HFFc6 (cell line): ENCODE results near the gene MYLK2. TPM values are rescaled to one million over a fixed set of nuclear protein-coding genes. Genes with fewer than 3 reads are reported as not detected.
A peak's percentile ranks its signal among the peaks of the same experiment; 100 is the strongest.

Experiments used
- DNase-seq: peaks from one replicate; pipeline ENCODE4 v3.0.0-alpha.2; 2018
- H3K27ac Mint-ChIP-seq: 2 replicates; pipeline ENCODE4 v1.8.0; 2020; ENCODE audit warnings: mild to moderate bottlenecking, mixed read lengths
- H3K27me3 Mint-ChIP-seq: 2 replicates; pipeline ENCODE4 v1.8.0; 2021; ENCODE audit warnings: mild to moderate bottlenecking, moderate library complexity, mixed read lengths; ENCODE audit not compliant: insufficient read depth
- H3K36me3 Mint-ChIP-seq: 2 replicates; pipeline ENCODE4 v1.8.0; 2021; ENCODE audit warnings: low read depth, mixed read lengths
- H3K4me1 Mint-ChIP-seq: 2 replicates; pipeline ENCODE4 v1.8.0; 2020; ENCODE audit warnings: low read depth, mixed read lengths
- H3K4me3 Mint-ChIP-seq: 2 replicates; pipeline ENCODE4 v1.8.0; 2020; ENCODE audit warnings: mild to moderate bottlenecking, moderate library complexity, mixed read lengths
- H3K9me3 Mint-ChIP-seq: 2 replicates; pipeline ENCODE4 v1.8.0; 2020; ENCODE audit warnings: mild to moderate bottlenecking, mixed read lengths
- total RNA-seq, 6 experiments: library from RNA; stranded (reverse); fragmentation: NEBNext Ultra II Directional; extraction: Animal tissue kit (Norgen Biotek cat#: 25700); gene quantifications; 2 replicates in 1 of 6; 3 replicates in 5 of 6; pipeline ENCODE4 v1.2.3, GENCODE V29; 2021
- TF ChIP-seq, protein P1 (sequence below): fragments of 200-600 bp; sonication (generic); IDR thresholded peaks from 2 replicates; pipeline ENCODE4 v1.5.0; 2021; ENCODE audit warnings: antibody characterized with exemption, mild to moderate bottlenecking

Gene MYLK2
- total RNA-seq, 6 experiments from 2014 or later, result 0.07 to 0.30 (median 0.16) TPM

DNA sequence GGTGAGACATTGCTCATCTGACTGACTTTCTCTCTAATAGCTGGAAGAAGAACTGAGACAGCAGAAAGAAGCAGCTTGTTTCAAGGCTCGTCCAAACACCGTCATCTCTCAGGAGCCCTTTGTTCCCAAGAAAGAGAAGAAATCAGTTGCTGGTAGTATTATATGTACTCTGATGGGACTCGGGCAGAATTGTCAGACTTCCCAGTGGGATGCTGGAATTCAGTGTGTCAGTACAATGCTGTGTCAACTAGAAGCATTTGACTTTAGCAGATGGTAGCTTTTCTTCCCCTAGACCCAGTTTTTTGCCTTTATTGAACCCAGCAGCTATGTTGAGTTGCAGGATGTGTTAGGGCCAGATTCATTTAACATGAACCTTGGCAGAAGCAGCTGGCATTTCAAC is 21.8 kb upstream of the MYLK2 start:
- no peaks in the 10 kb centered on the region for H3K9me3 Mint-ChIP-seq
- H3K4me3 Mint-ChIP-seq, result no peak overlapping the region
- H3K27me3 Mint-ChIP-seq, result no peaks in the 10 kb centered on the region
- H3K27ac Mint-ChIP-seq, result peak overlapping the region; percentile 14; the same call in 1 of the 2 replicates
- no peaks in the 10 kb centered on the region for H3K4me1 Mint-ChIP-seq
- peaks cover 47% of the 10 kb centered on the region for H3K36me3 Mint-ChIP-seq
- no peak for DNase-seq
- TF ChIP-seq, protein P1, sequence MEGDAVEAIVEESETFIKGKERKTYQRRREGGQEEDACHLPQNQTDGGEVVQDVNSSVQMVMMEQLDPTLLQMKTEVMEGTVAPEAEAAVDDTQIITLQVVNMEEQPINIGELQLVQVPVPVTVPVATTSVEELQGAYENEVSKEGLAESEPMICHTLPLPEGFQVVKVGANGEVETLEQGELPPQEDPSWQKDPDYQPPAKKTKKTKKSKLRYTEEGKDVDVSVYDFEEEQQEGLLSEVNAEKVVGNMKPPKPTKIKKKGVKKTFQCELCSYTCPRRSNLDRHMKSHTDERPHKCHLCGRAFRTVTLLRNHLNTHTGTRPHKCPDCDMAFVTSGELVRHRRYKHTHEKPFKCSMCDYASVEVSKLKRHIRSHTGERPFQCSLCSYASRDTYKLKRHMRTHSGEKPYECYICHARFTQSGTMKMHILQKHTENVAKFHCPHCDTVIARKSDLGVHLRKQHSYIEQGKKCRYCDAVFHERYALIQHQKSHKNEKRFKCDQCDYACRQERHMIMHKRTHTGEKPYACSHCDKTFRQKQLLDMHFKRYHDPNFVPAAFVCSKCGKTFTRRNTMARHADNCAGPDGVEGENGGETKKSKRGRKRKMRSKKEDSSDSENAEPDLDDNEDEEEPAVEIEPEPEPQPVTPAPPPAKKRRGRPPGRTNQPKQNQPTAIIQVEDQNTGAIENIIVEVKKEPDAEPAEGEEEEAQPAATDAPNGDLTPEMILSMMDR, result no peak

DNA sequence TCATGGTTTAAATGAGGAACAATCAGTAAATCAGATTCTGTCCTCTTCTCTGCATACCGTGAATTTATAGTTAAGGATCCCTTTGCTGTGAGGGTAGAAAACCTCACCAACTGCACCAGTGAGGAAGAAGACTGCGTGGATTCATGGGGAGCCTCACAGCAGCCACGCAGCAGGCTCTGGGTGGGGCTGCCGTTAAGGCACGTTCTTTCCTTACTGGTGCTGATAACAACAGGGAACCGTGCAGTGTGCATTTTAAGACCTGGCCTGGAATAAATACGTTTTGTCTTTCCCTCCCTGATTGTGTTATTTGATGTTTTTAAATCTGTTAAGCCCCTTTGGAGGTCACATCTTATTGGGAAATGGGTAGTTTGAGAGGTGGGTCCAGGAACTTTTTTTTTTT is 17.6 kb upstream of the MYLK2 start:
- H3K27ac Mint-ChIP-seq, result no peak overlapping the region
- DNase-seq, result no peak
- H3K9me3 Mint-ChIP-seq, result no peaks in the 10 kb centered on the region
- no peak overlapping the region for H3K4me3 Mint-ChIP-seq
- H3K27me3 Mint-ChIP-seq, result no peaks in the 10 kb centered on the region; the same call in 1 of the 2 replicates
- no peaks in the 10 kb centered on the region for H3K4me1 Mint-ChIP-seq
- peaks cover 44% of the 10 kb centered on the region for H3K36me3 Mint-ChIP-seq
- TF ChIP-seq, protein P1, result no peak

DNA sequence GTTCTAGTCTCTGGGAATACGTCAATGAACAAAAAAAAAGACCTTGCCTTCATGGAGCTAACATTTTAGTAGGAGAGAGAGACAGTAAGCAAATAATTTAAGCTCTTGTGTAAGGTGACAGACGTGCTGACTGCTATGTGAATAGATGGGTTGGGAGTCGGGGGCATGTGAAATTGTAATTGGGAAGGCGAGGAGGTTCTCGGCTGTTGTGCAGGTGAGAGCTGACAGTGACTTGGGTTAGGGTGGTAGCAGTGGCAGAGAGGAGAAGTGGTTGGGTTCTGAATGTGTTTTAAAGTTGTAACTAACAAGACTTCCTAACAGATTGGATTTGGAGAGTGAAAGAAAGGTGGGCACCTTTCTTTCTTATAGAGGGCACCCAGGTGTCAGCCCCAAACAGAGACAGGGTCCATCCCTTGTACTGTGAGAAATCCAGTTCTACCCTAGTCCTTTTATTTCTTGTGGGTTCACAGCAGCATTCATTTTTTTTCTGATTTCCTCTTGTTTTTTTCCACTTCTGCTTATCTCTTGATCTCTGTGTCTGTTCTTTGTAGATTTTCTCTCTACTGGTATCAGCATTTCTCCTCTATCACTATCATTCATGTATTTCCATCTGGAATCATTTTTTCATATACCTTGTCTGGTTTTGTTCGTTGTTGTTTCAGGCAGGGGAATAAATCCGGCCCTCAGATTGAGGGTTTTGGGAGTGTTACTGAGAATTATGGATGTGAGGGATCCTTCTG is 15.4 kb upstream of the MYLK2 start:
- Mint-ChIP-seq H3K27ac (no peak overlapping the region), H3K9me3 (no peaks in the 10 kb centered on the region), H3K4me1 (no peaks in the 10 kb centered on the region), H3K36me3 (peaks cover 28% of the 10 kb centered on the region), H3K27me3 (no peaks in the 10 kb centered on the region; the same call in 1 of the 2 replicates), H3K4me3 (no peak overlapping the region)
- TF ChIP-seq, protein P1, result no peak
- DNase-seq, result no peak

- peaks cover 9% of the 10 kb centered on the region; the same call in 1 of the 2 replicates for H3K36me3 Mint-ChIP-seq
- TF ChIP-seq, protein P1, result no peak
- H3K27me3 Mint-ChIP-seq, result no peaks in the 10 kb centered on the region; the same call in none of the 2 replicates
- no peaks in the 10 kb centered on the region for H3K9me3 Mint-ChIP-seq
- H3K4me1 Mint-ChIP-seq, result peaks cover 26% of the 10 kb centered on the region
- no peak overlapping the region for H3K4me3 Mint-ChIP-seq
- no peak for DNase-seq
- peak overlapping the region; percentile 26; the same call in 1 of the 2 replicates for H3K27ac Mint-ChIP-seq
These were observed 12.4 kb upstream of the MYLK2 start for GRCh38 chr20:31806564-31807355.

DNA sequence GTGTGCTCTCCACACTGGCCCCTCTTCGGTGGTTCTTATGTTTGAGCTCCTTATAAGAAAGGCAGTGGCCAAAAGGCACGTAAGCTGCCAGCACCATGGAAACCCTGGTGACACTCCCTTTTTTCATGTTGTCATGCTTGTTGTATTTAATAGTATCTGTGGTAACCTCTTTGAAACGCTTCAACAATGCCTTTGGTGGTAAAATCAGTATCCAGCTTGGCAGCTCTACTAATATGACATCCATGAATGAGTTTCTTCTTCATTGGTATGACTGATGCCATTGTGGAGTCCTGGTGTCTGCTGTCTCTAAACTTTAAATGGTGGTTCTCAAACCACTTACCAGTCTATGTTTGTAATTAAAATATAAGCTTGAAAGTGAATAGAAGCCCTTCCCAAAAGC is 10.7 kb upstream of the MYLK2 start:
- TF ChIP-seq, protein P1, result no peak
- H3K27ac Mint-ChIP-seq, result peak overlapping the region; percentile 19; the same call in 1 of the 2 replicates
- no peaks in the 10 kb centered on the region for H3K9me3 Mint-ChIP-seq
- H3K4me1 Mint-ChIP-seq, result peaks cover 39% of the 10 kb centered on the region
- DNase-seq, result no peak
- no peaks in the 10 kb centered on the region; the same call in 1 of the 2 replicates for H3K27me3 Mint-ChIP-seq
- H3K36me3 Mint-ChIP-seq, result peaks cover 9% of the 10 kb centered on the region; the same call in 1 of the 2 replicates
- H3K4me3 Mint-ChIP-seq, result no peak overlapping the region
